Peyer's patch (tissue), 4 donors: ENCODE data around the gene YIF1B. TPM values are rescaled to one million over a fixed set of nuclear protein-coding genes. Genes with fewer than 3 reads are reported as not detected.

Source experiments
- DNase-seq, 3 donors: peaks; one replicate each; pipeline ENCODE4 v3.0.0-alpha.2; 2017 to 2019
- H3K27ac ChIP-seq, 4 donors: fragments of 200-600 bp; sonication (generic); one replicate each; pipeline ENCODE4 v1.5.1; 2016 to 2019
- H3K27me3 ChIP-seq, 2 donors: fragments of 200-600 bp; sonication (generic); one replicate each; pipeline ENCODE4 v1.5.1; 2019
- H3K36me3 ChIP-seq, 3 donors: fragments of 200-600 bp; sonication (generic); one replicate each; pipeline ENCODE4 v1.5.1; 2016 to 2019
- H3K4me1 ChIP-seq, 4 donors: fragments of 200-600 bp; sonication (generic); one replicate each; pipeline ENCODE4 v1.5.1; 2016 to 2019
- H3K4me3 ChIP-seq, 4 donors: fragments of 200-600 bp; sonication (generic); 1 replicate in 3 of 4; 2 replicates in 1 of 4; pipeline ENCODE4 v1.5.1; 2016 to 2019; ENCODE audit warnings: mild to moderate bottlenecking in 1 of 4
- H3K9me3 ChIP-seq, 4 donors: fragments of 200-600 bp; sonication (generic); one replicate each; pipeline ENCODE4 v1.5.1; 2016 to 2019; ENCODE audit warnings: mild to moderate bottlenecking in 1 of 4
- CTCF ChIP-seq, 6 experiments: fragments of 450-650 bp in 4 of 6; fragments of 200-600 bp in 2 of 6; sonication (generic) in 1 of 6; IDR thresholded peaks; one replicate each; pipeline ENCODE4 v1.5.1; 2017 to 2019; ENCODE audit warnings: antibody characterized with exemption in 6 of 6, mild to moderate bottlenecking in 3 of 6, moderate library complexity in 1 of 6
- POLR2A ChIP-seq, 2 donors: fragments of 450-650 bp; IDR thresholded peaks; one replicate each; pipeline ENCODE4 v1.5.1; 2017; ENCODE audit warnings: antibody characterized with exemption in 2 of 2, mild to moderate bottlenecking in 2 of 2, moderate library complexity in 2 of 2
- total RNA-seq, 4 donors: library from RNA; depleted of rRNA; stranded (reverse); fragments of >200 nt; gene quantifications; one replicate each; pipeline ENCODE4 v1.1.0, GENCODE V29; 2016

YIF1B gene
- total RNA-seq, 4 donors from 2014 or later: 11.6 to 31.4 (median 15.0) TPM

- Histone ChIP-seq H3K4me3 (no peak overlapping the region), H3K36me3 (peaks cover 0 to 29% (median 0%) of the 10 kb centered on the region in 3 donors), H3K27me3 (no peaks in the 10 kb centered on the region), H3K9me3 (no peaks in the 10 kb centered on the region), H3K4me1 (peaks cover 0 to 21% (median 0%) of the 10 kb centered on the region in 4 donors), H3K27ac (no peak overlapping the region)
- DNase-seq: no peak
- no peak for TF ChIP-seq CTCF (IDR thresholded peaks at IDR 0.05)
- TF ChIP-seq POLR2A (IDR thresholded peaks at IDR 0.05): no peak
Observed at GRCh38 chr19:38281811-38282566, 33.8 kb downstream of the YIF1B start.

GRCh38 chr19:38280030-38280921 is 35.5 kb downstream of the YIF1B start:
- DNase-seq: no peak
- Histone ChIP-seq H3K4me3 (no peak overlapping the region), H3K36me3 (peaks cover 0 to 16% (median 0%) of the 10 kb centered on the region in 3 donors), H3K27me3 (no peaks in the 10 kb centered on the region), H3K4me1 (peaks cover 0 to 21% (median 0%) of the 10 kb centered on the region in 4 donors), H3K9me3 (no peaks in the 10 kb centered on the region), H3K27ac (peak overlapping the region in 1 of 4 donors; percentile 9)
- TF ChIP-seq POLR2A (IDR thresholded peaks at IDR 0.05) (no peak), CTCF (IDR thresholded peaks at IDR 0.05) (no peak)

- TF ChIP-seq POLR2A (IDR thresholded peaks at IDR 0.05) (no peak), CTCF (IDR thresholded peaks at IDR 0.05) (no peak)
- no peak for DNase-seq
- Histone ChIP-seq H3K27ac (peak overlapping the region in 3 of 4 donors; percentile 6 to 66 (median 35)), H3K4me3 (no peak overlapping the region), H3K9me3 (no peaks in the 10 kb centered on the region), H3K4me1 (peaks cover 0 to 33% (median 0%) of the 10 kb centered on the region in 4 donors), H3K36me3 (peaks cover 0 to 6% (median 0%) of the 10 kb centered on the region in 3 donors), H3K27me3 (no peaks in the 10 kb centered on the region)
Observed at GRCh38 chr19:38278751-38279150, 37.0 kb downstream of the YIF1B start.

GRCh38 chr19:38277969-38278680 is 37.6 kb downstream of the YIF1B start:
- Histone ChIP-seq H3K4me3 (no peak overlapping the region), H3K27ac (peak overlapping the region in 3 of 4 donors; percentile 6 to 66 (median 35)), H3K9me3 (no peaks in the 10 kb centered on the region), H3K4me1 (peaks cover 0 to 33% (median 0%) of the 10 kb centered on the region in 4 donors), H3K27me3 (no peaks in the 10 kb centered on the region), H3K36me3 (peaks cover 0 to 6% (median 0%) of the 10 kb centered on the region in 3 donors)
- DNase-seq: peak in 1 of 3 donors; percentile 60
- peak in 1 of 2 donors; percentile 40 for TF ChIP-seq POLR2A (IDR thresholded peaks at IDR 0.05)
- no peak for TF ChIP-seq CTCF (IDR thresholded peaks at IDR 0.05)

- TF ChIP-seq CTCF (IDR thresholded peaks at IDR 0.05): no peak
- no peak for DNase-seq
- Histone ChIP-seq H3K36me3 (peaks cover 0 to 6% (median 0%) of the 10 kb centered on the region in 3 donors), H3K27me3 (no peaks in the 10 kb centered on the region), H3K27ac (peak overlapping the region in 3 of 4 donors; percentile 6 to 66 (median 35)), H3K9me3 (no peaks in the 10 kb centered on the region), H3K4me3 (no peak overlapping the region), H3K4me1 (peaks cover 0 to 35% (median 0%) of the 10 kb centered on the region in 4 donors)
Observed at GRCh38 chr19:38277549-38277948, 38.2 kb downstream of the YIF1B start.
